Hematopoietic multipotent progenitor cell treated with erythropoietin and hydrocortisone succinate and interleukin-3 and kit ligand, for 15 days (in vitro differentiated cells): ENCODE results near the gene INS.

Experiments
- DNase-seq: peaks from one replicate; pipeline ENCODE4 v3.0.0-alpha.2; 2015; ENCODE audit warnings: low spot score

Gene INS

DNA sequence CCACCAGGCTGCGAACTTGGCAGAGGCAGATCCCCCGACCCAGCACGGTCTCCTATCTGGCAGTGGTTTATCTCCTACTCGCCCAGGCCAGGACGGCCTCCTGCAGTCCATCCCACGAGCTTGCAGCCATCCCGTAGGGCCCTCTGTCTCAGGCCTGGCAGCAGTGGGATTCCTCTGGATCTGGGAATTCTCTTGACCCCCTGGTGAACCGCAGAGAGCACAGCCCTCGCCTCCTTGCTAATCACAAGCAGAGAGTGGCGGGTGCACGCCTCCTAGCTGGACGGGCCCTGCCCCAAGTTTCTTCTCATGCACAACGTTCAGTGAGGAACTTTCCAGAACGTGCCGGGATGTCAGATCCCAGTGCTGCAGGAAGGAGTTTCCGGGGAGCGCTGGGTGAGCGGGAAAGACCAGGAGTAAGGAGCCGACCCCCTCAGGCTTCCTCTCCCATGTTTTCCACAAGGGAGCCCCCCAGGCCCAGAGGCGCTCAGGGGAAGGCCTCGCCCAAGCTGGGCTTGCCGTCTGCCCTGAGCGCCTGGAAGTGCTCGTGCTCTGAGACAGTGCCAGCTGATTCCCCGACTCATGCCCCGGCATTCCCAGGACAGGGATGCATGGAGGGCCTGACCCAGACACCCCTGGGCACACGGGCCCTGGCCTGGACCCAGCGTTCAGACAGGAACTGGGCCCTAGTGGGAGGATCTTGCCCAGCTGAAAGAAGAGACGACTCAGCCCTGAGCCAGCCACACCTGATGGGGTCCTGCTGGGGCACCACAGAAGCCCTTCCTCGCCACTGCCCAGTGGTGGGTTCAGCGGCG is 46.4 kb downstream of the INS start:
- no peak for DNase-seq

DNA sequence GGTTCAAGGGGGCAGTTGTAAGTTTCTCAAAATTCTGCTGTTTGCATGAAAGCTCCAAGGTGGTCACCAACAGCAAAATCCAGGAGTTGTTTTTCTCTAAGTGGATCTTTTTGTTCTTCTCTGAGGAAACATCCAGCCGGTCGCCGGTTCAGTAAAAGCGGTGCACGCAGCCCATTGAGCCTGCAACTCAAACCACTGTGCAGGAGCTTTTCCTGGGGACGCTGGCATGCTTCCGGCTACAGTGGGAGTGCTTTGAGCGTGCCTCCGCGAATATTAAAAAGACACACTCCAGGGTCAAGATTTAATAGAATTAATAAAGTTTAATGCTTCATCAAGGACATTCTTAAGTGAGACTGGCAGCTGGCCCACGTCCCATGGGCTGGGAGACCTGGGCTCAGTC is 47.2 kb downstream of the INS start:
- no peak for DNase-seq

DNA sequence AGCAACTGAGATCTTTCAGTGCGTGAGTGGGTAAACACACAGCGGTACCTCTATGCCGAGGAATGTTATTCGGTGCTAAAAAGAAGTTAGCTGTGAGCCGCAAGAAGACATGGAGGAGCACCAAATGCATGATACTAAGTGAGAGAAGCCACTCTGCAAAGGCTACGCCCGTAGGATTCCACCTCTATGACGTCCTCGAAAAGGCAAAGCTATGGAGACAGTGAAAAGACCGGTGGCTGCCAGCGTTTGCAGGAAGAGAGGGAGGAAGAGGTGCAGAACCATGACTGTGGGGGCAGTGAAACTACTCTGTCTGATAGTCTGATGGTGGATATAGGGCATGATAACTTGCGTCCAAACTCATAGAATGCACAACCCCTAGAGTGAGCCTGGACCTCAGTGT is 50.5 kb downstream of the INS start:
- DNase-seq, result no peak
